HCT116 (cell line): ENCODE measurements around the gene TIPARP.

Experiments
- CBX3 ChIP-seq: IDR thresholded peaks from 2 replicates; pipeline ENCODE4 v1.6.1; 2012; ENCODE audit warnings: low read depth
- CEBPB ChIP-seq: IDR thresholded peaks from 2 replicates; pipeline ENCODE4 v1.6.1; 2012; ENCODE audit warnings: low read depth
- CTCF ChIP-seq, 3 experiments: fragments of 200-600 bp in 1 of 3; sonication (generic) in 1 of 3; IDR thresholded peaks in 2 of 3; conservative IDR thresholded peaks in 1 of 3; 2 replicates each; pipeline ENCODE4 v1.5.1; 2012 to 2017; ENCODE audit warnings: low read depth in 2 of 3, low read length in 2 of 3, antibody characterized with exemption in 1 of 3, borderline replicate concordance in 1 of 3, control low read depth in 1 of 3, mild to moderate bottlenecking in 1 of 3, mixed read lengths in 1 of 3, mixed run types in 1 of 3, moderate library complexity in 1 of 3; ENCODE audit not compliant: insufficient read depth in 1 of 3
- ELF1 ChIP-seq: IDR thresholded peaks from 2 replicates; pipeline ENCODE4 v1.6.1; 2012; ENCODE audit warnings: low read depth, borderline replicate concordance
- JUND ChIP-seq: IDR thresholded peaks from 2 replicates; pipeline ENCODE4 v1.6.1; 2012
- MAX ChIP-seq: IDR thresholded peaks from 2 replicates; pipeline ENCODE4 v1.6.1; 2012
- POLR2A ChIP-seq: IDR thresholded peaks from 2 replicates; pipeline ENCODE4 v1.7.0; 2011; ENCODE audit warnings: borderline replicate concordance; ENCODE audit not compliant: insufficient read depth, insufficient read length; ENCODE audit errors: extremely low read depth
- POLR2AphosphoS5 ChIP-seq: IDR thresholded peaks from 2 replicates; pipeline ENCODE4 v1.6.1; 2011; ENCODE audit warnings: mild to moderate bottlenecking, low read depth, low read length, moderate library complexity
- YY1 ChIP-seq: IDR thresholded peaks from 2 replicates; pipeline ENCODE4 v1.6.1; 2011; ENCODE audit warnings: low read length, low read depth, moderate library complexity, mild to moderate bottlenecking; ENCODE audit not compliant: insufficient replicate concordance; ENCODE audit errors: extremely low read depth
- ZNF274 ChIP-seq: fragments of 200-500 bp; sonication (Bioruptor generic); IDR thresholded peaks from 2 replicates; pipeline ENCODE4 v1.6.1; 2014; ENCODE audit warnings: mild to moderate bottlenecking, low read depth, low read length, inconsistent platforms
- TF ChIP-seq, protein P1 (sequence below): IDR thresholded peaks from 2 replicates; pipeline ENCODE4 v1.6.1; 2012; ENCODE audit warnings: low read depth

- TF ChIP-seq CTCF (IDR thresholded peaks at IDR 0.05 in 2 of 3, conservative IDR thresholded peaks at IDR 0.05 in 1 of 3; ENCODE audit: borderline replicate concordance in 1 of 3, insufficient read depth in 1 of 3, low read depth in 2 of 3, low read length in 2 of 3) = no peak
- TF ChIP-seq, protein P1, sequence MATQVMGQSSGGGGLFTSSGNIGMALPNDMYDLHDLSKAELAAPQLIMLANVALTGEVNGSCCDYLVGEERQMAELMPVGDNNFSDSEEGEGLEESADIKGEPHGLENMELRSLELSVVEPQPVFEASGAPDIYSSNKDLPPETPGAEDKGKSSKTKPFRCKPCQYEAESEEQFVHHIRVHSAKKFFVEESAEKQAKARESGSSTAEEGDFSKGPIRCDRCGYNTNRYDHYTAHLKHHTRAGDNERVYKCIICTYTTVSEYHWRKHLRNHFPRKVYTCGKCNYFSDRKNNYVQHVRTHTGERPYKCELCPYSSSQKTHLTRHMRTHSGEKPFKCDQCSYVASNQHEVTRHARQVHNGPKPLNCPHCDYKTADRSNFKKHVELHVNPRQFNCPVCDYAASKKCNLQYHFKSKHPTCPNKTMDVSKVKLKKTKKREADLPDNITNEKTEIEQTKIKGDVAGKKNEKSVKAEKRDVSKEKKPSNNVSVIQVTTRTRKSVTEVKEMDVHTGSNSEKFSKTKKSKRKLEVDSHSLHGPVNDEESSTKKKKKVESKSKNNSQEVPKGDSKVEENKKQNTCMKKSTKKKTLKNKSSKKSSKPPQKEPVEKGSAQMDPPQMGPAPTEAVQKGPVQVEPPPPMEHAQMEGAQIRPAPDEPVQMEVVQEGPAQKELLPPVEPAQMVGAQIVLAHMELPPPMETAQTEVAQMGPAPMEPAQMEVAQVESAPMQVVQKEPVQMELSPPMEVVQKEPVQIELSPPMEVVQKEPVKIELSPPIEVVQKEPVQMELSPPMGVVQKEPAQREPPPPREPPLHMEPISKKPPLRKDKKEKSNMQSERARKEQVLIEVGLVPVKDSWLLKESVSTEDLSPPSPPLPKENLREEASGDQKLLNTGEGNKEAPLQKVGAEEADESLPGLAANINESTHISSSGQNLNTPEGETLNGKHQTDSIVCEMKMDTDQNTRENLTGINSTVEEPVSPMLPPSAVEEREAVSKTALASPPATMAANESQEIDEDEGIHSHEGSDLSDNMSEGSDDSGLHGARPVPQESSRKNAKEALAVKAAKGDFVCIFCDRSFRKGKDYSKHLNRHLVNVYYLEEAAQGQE = no peak
- TF ChIP-seq CEBPB = no peak
- TF ChIP-seq ZNF274 = no peak
- no peak for TF ChIP-seq ELF1
- TF ChIP-seq CBX3 = no peak
- no peak for TF ChIP-seq POLR2AphosphoS5
- no peak for TF ChIP-seq JUND
- no peak for TF ChIP-seq YY1
- TF ChIP-seq MAX = no peak
- TF ChIP-seq POLR2A = no peak
Observed at GRCh38 chr3:156691920-156692319, 17.5 kb downstream of the TIPARP start.
